Caki2 (cell line): ENCODE results near the gene DRC7. TPM values are rescaled to one million over a fixed set of nuclear protein-coding genes. Genes with fewer than 3 reads are reported as not detected.
"Not testable (repeated sequence)": the region's sequence is repeated elsewhere in the genome, so short reads cannot be mapped to it uniquely, and the experiment has no call there.

ENCODE experiments used
- DNase-seq: peaks from one replicate; pipeline ENCODE4 v3.0.0-alpha.2; 2015; ENCODE audit warnings: low read depth
- in situ Hi-C: cut with HindIII; loops from 2 replicates; pipeline ENCODE4 v1.10.0; 2016; ENCODE audit warnings: low sequenced_read_pairs, low pct_unique_long_range_greater_than_20kb, mixed read lengths
- total RNA-seq: library from RNA; depleted of rRNA; stranded (reverse); fragments of >200 nt; shearing (Covaris generic); gene quantifications from 2 replicates; pipeline ENCODE4 v1.2.3, GENCODE V29; 2014; ENCODE audit warnings: low replicate concordance

DRC7 gene
- total RNA-seq, 1 experiment from 2014 or later: not detected

DNA sequence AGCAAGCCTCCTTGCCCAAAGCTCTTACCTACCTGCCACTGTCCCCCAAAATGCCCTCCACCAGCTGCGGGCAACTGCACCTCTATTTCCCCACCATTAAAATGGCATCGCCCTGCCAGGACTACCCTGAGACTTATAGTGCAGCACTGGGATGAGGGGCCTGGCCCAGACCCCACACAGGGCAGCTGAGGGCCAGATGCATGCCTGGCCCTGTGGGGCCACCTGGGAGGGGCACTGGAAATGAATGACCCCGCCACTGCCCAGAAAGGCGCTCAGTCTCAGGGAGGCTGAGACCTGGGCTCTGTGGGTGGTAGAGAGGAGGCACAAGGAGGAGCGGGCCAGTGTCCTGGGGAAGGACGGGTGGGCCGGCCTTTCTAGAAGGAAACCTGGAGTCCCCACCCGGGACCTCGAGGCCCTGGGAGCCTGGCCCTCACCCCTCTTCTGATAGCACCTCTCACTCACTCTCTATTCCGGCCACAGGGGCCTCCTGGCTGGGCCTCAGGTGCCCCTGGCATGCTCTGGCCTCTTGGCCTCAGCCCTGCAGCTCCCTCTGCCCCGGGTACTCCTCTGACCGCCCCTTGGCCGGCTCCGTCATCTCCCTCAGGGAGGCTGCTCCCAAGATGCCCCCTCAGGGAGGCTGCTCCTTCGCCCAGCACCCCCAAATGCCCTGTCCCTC lies 67.9 kb downstream of the DRC7 start:
- no peak for DNase-seq
- in situ Hi-C loops: no loop called here

DNA sequence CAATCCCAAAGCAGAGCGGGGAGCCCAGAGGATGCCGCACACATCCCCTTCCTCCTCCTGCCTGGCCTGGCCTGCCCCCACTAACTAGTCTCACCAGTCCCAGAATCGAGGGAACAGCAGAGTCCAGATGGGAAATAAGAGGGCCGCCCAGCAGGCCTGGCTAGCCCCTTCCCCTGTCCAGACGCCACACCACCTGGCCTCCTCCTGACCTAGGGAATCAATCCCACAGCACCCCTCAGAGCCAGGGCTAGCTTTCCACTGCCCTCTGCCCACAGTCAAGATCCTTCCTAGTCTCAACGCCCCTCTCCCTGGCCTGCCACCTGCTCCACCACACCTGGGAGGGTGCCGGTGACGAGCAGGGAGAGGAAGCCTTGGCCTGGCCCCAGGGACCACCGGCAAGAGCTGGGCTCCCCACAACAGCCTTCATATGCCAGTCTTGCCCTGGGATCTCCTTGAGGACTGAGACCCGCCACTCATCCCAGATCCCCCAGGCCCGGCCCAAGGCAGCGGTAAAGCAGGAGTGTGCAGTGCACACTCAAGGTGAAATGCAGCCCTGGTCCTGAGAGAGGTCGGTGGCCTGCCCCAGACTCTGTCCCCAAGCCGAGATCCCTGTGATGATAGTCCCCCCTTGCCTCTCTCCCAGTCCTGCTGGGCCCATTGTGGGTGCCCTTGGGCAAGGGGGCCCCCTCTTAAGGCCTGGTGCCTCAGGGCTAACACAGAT lies 68.8 kb downstream of the DRC7 start:
- no peak for DNase-seq
- in situ Hi-C loops: no loop called here

DNA sequence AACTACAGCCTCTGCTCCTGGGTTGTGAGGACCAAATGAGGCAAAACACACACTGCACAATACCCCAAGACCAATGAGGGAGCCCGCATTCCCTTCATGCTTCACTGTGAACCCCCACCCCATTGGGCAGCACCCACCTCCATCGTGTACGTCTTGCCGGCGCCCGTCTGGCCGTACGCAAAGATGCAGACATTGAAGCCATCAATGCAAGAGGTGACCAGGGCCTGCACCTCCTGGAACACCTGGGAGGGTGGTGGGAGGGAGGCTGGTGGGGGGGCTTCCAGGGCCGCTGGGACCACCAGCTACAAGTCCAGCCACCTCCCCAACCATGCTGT lies 69.4 kb downstream of the DRC7 start:
- in situ Hi-C loops: no loop called here
- DNase-seq: no peak

DNA sequence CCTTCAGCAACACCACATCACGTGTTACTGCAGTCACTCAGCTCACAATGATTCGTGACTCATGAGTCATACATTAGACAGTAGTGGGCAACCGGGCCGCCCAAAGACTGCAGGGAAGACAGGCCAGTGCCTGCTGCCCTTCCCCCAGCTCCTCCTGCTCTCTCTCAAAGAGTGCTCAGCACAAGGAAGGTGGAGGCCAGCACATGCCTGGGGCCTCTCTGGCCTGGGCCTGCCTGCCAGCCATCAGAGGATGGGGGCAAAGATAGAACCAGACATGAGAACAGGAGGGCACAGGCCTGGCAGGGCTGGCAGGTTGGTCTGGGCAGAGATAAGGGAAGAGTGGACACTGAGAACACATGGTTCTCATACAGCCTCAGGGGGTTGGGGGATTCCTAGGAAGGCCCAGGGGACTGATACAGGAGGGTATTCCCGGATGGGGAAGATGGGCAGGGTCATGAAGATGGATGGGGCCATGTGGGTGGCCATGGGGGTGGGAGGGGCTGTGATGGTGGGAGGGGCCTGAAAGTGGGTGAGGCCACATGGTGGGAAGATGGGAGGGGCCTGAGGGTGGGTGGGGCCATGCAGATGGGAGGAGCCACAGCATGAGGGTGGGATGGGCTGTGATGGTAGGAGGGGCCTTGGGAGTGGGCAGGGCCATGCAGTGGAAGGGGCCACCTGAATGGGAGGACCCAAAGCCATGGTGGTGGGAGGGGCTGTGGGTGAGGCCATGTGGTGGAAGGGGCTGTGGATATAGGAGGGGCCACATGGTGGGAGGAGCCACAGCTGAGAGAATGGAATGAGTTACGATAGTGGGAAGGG lies 69.9 kb downstream of the DRC7 start:
- in situ Hi-C loops: no loop called here
- DNase-seq: peak; percentile 92

DNA sequence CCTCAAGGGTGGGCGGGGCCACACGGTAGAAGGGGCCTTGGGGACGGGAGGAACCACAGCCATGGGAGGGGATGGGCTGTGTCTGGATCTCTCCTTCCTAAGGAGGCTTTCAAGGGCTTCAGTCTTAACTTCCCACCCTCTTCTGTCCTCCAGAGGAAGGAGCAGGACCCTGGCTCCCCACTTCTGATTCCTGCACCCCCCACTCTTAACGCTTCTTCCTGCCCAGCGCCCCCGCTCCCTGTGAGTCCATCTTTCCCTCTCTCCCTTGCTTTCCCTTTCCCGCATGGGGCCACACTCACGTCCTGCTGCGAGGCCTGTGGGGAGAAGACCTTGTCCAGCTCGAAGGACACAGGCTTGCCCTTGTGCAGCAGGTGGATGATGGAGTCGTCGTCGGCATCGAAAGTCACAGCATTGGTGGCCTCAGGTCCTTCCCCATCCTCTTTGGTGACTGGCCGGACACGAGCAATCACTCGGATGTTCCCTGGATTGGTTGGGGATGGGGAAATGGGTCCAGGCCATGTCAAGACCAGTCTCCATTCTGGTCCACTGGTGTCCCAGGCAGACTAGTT lies 70.6 kb downstream of the DRC7 start:
- DNase-seq: no peak
- in situ Hi-C loops: no loop called here

DNA sequence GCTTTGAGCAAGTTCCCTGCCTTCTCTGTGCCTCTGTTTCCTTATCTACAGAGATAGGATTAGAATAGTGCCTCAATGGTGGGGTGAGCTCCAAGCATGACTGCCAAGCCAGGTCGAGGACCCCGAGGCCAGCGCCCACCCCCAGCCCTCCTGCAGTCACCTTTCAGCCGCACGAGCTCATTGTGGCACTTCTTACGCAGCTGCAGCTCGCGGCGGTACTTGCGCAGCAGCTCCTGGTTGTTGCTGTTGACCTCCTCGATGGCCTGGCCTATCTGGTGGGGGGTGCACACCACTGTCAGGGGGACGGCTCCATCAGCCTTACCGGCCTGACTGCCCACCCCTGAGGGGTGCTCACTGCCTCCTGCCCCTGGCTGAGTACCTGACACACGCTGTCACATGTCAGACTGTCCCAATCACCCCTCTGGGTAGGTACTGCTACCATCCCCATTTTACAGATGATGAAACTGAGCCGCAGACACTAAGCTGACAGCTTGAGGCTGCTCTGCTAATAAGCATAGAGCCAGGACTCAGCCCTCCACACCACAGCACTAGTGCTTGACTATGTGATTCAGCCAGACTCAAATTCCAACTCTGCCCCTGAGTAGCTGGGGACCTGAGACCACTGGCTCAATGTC lies 72.2 kb downstream of the DRC7 start:
- in situ Hi-C loops: no loop called here
- no peak for DNase-seq

DNA sequence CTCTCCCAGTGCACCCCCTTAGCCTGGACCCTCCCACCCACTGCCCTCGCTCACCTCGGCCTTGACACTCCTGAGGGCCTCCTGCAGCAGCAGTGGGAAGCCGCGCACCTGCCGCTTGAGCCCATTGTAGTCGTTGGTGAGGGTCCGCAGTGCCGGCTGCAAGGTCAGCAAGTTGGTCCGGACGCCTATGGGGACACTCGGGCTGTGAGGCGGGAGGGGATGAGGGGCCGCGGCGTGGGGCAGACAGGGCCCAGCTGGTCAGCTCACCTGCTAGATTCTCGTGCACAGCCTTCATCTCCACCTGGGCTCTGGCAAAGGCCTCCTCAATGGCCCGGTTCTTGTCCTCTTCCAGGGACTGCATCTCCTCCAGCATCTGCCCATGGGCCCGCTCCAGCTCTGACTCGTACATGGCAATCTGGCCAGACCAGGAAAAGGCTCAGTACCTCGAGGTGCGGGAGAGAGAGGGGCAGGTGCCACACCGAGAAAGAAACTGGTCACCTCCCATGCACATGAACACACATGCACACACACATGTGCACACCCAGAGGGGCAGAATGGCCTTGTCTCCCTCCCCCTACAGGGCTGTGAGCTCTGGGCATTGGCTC lies 75.0 kb downstream of the DRC7 start:
- in situ Hi-C loops: no loop called here
- DNase-seq: no peak

DNA sequence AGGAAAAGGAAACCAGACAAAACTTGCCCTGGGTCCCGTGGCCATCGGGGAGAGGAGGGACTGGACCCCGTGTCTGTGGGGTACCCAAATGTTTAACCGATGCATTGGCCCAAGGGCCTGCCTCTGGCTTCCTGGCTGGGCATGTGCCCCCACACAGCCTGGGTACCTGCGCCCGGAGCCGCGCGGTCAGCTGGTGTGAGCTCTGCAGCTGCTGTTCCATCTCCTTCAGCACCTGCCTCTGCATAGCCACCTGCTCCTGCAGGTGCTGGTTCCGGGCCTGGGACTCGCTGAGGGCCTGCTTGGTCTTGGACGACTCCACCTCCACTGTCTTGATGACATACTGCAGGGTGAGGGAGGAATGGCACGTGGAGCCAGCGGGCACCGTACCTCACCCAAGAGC lies 75.8 kb downstream of the DRC7 start:
- no peak for DNase-seq
- in situ Hi-C loops: no loop called here

DNA sequence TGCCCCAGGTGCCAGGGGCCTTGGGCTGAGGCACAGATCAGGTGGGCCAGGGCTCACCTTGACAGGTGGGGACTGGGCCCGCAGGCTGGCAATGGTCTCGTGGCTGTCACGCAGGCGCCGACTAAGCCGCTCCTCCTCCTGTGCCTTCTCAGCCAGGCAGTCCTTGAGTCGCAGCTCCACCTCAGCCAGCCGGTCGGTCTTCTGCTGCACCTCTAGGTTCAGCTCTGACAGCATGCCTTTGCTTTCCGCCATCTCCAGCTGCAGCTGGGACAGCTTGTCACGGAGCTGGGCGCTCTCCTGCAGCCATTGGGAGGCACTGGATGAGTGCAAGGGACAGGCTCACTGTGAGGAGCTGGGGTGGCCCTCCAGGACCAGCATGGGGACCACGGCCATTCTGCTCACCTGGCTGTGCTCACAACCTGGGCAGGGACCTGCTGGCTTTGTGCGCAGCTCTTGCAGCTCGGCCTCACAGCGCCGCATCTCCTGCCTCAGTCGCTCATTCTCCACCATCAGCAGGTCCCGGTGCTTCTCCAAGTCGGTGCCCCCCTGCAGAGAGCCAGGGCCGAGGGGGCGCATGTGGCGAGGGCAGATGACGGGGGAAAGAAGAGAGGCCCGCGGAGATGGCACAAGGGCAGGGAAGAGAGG lies 76.7 kb downstream of the DRC7 start:
- no peak for DNase-seq
- in situ Hi-C loops: no loop called here

DNA sequence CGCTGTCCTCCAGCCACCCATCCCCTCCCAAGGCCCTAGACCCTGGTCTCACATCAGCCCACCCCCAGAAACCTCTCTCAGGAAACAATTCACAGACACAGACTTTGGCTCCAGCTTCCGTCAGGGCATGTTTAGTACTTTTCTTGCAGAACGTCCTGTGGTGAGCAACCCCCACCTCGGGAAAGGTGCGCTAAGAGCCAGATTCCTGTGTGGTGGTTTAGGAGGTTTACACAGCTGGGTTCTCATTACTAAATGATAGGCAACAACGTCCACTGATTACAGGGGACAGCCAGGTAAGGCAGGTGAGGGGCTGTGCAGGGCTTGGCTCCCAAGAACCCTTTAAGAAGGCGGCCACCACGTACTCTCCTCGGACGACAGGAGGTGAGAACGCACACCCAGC lies 78.4 kb downstream of the DRC7 start:
- DNase-seq: no peak
- in situ Hi-C loops: no loop called here

DNA sequence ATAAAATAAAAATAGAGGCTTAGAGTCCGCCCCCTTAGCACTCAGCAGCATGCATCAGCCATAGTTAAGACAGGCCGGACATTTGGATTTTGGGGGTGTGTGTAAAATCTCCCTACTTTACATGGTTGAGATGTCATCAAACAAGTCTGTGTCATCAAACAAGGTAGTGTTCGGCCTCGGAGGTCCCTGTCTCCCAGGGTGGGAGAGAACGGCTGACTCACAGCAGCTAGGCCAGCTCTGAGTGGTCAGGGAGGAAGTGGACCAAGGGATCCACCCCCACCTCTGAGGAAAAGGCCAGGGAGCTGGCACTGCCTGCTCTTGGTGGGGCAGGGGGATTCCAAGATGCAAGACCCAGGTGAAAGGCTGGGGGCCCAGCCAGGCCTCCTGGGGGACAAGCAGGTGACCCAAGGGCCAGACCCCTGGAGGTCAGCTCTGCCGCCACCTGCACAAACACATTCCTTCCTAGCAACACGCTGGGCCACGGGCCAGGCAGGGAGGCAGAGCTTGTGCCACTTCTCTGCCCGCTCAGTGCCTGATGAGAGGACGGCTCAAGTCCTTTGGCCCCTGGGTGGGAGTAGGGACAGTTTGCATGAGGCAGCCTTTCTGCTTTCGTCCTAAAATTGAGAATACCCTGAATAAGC lies 79.2 kb downstream of the DRC7 start:
- in situ Hi-C loops: no loop called here
- no peak for DNase-seq

DNA sequence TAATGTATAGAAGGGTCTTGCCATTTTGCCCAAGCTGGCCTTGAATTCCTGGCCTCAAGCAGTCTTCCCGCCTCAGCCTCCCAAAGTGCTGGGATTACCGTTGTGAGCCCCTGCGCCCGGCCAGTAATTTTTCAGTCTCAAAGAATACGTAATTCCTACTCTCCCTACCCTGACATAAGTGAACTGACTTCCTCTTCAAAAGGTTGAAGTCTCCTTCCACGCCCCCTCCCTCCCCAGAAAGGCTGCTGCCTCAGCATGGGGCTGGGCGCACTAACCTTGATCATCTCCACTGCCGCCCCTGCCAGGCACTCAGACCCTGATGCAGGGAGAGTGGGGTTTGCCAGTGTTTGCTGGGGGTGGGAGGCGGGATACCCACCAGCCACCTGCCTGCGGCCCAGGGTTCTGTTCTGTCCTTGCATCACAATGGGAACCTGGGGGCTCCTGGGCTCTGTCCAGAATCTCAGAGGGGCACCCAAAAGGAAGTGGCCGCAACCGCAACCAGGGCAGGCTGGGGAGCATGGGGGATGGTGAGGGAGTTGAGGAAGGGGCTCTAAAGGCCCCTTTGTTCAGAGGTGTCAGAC lies 80.2 kb downstream of the DRC7 start:
- in situ Hi-C loops: no loop called here
- no peak for DNase-seq

DNA sequence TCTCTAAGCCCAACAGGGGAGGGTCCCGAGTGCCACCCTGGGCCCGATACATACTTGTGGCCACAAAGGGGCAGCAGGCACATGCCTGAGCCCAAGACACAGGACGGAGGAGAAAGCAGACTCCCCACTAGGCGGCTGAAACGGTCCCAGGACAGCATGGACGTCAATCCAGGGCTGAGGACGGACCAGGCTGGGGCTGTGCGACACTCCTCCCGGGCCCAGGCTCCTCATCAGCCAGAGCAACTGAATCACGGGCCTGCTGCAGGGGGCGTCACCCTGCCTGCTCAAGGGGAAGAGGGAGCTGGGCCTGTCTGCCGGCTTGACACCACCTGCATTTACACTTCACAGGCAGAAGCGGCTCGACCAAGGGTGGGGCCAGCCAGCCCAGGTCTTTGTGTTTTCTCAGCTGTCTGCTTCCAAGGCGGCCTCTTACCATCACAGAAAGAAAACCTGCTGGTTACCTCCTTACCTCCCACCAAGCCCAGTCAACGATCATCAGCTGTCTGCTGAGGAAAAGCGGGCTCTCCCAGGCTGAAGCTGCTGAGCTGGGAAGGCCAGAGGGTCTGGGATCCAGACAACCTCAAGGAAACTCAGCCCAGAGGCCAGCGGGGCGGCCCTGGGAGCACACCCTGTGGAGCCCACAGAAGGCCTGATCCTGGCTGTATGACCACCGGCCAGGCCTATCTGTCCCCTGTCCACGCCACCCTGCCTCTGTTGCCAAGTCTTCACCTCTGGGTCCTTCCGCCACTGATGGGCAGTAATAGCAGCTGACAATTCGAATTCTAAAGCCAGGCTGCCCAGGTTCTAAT lies 81.3 kb downstream of the DRC7 start:
- no peak for DNase-seq
- in situ Hi-C loops: no loop called here

DNA sequence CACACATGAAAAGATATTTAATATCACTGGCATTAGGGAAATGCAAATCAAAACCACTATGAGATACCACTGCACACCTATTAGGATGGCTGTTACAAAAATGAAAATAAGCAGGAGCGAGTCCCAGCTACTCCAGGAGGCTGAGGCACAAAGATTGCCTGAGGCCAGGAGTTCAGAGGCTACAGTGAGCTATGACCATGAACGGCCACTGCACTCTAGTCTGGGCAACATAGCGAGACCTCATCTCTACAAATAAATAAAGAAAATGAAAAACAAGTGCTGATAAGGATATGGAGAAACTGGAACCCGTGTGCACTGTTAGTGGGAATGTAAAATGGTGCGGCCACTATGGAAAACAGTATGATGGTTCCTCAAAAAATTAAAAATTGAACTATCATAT lies 84.1 kb downstream of the DRC7 start:
- in situ Hi-C loops: no loop called here

DNA sequence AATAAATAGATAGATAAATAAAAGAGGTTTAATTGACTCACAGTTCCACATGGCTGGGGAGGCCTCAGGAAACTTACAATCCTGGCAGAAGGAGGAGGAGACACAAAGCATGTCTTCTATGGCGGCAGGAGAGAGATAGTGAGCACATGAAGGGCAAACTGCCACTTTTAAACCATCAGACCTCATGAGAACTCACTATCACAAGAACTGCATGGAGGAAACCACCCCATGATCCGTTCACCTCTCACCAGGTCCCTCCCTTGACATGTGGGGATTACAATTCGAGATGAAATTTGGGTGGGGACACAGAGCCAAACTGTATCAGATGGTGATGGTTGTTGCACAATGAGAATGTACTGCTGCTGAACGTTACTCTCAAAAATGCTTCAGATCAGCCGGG lies 85.2 kb downstream of the DRC7 start:
- DNase-seq, in situ Hi-C loops: not testable (repeated sequence)

More for the DNA sequence above, 84.1 kb downstream of the DRC7 start:
- DNase-seq: no peak

DNA sequence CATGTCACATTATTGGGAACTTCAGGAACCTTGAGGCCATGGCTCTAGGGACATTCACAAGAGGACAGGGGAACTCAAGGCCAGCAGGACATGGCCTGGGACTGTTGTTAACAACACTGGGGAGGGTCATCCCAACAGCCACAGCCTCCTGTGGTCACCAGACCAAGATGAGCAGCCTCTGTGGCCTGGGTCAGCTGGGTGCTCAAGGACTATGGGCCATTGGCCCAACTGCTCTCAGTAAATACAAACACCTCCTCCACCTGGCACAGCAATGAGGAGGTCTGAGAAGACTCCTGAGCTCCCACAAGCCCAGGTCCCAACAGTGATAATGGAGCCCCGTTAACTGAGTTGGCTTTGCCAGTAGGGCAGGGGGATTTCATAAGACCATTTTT lies 86.7 kb downstream of the DRC7 start:
- in situ Hi-C loops: no loop called here
- no peak for DNase-seq
